Caco-2 (cell line): ENCODE results near the gene BCAS3. TPM values are rescaled to one million over a fixed set of nuclear protein-coding genes. Genes with fewer than 3 reads are reported as not detected.
"Not testable (repeated sequence)": the region's sequence is repeated elsewhere in the genome, so short reads cannot be mapped to it uniquely, and the experiment has no call there.

Experiments used
- BruUV-seq: library from RNA; stranded (reverse); fragments of 400-500 nt; replicated peaks from 2 replicates; lab custom pipeline; 2021; lab: Mats Ljungman, UMichigan
- CTCF ChIA-PET: fragments of 300-600 bp; sonication (Branson Sonifier 250); formaldehyde crosslinking; loops from one replicate; lab custom pipeline; 2022; ENCODE audit warnings: antibody characterized with exemption; lab: Charles Lee
- POLR2A ChIA-PET: fragments of 300-600 bp; sonication (Branson Sonifier 250); formaldehyde crosslinking; loops from one replicate; lab custom pipeline; 2022; ENCODE audit warnings: antibody characterized with exemption; lab: Charles Lee
- DNase-seq, 2 experiments: peaks; one replicate each; pipeline versions ENCODE4 v3.0.0 to v3.0.0-alpha.2; 2020 to 2022
- H3K27me3 ChIP-seq: replicated peaks from 2 replicates; pipeline ENCODE4 v1.6.0; 2011; ENCODE audit warnings: low read length; ENCODE audit not compliant: control insufficient read depth, insufficient read depth
- H3K36me3 ChIP-seq: 2 replicates; pipeline ENCODE4 v1.5.1; 2011; ENCODE audit warnings: low read length; ENCODE audit not compliant: control insufficient read depth, insufficient read depth
- H3K4me1 ChIP-seq: fragments of 250-450 bp; sonication (Bioruptor Pico); 2 replicates; pipeline ENCODE4 v1.5.1; 2020; ENCODE audit warnings: mild to moderate bottlenecking
- H3K4me3 ChIP-seq: 2 replicates; pipeline ENCODE4 v1.5.1; 2011; ENCODE audit warnings: low read depth, mild to moderate bottlenecking, control low read depth, low read length
- H3K9me3 ChIP-seq: fragments of 250-450 bp; sonication (Bioruptor Pico); 2 replicates; pipeline ENCODE4 v1.5.1; 2020; ENCODE audit warnings: mild to moderate bottlenecking, moderate library complexity
- H3K27ac Mint-ChIP-seq: one replicate; pipeline ENCODE4 v1.8.0; 2022; ENCODE audit warnings: mixed read lengths; ENCODE audit not compliant: unreplicated experiment
- H3K27me3 Mint-ChIP-seq: one replicate; pipeline ENCODE4 v1.8.0; 2022; ENCODE audit warnings: mixed read lengths; ENCODE audit not compliant: insufficient read depth, unreplicated experiment
- H3K36me3 Mint-ChIP-seq: one replicate; pipeline ENCODE4 v1.8.0; 2022; ENCODE audit warnings: mild to moderate bottlenecking, mixed read lengths; ENCODE audit not compliant: insufficient read depth, unreplicated experiment
- H3K4me1 Mint-ChIP-seq: one replicate; pipeline ENCODE4 v1.8.0; 2022; ENCODE audit warnings: low read depth, mixed read lengths; ENCODE audit not compliant: unreplicated experiment
- H3K4me3 Mint-ChIP-seq: one replicate; pipeline ENCODE4 v1.8.0; 2022; ENCODE audit warnings: mild to moderate bottlenecking, moderate library complexity, mixed read lengths; ENCODE audit not compliant: unreplicated experiment
- H3K9me3 Mint-ChIP-seq: one replicate; pipeline ENCODE4 v1.8.0; 2022; ENCODE audit warnings: mixed read lengths; ENCODE audit not compliant: unreplicated experiment
- intact Hi-C: fragments of 100-400 bp; cut with micrococcal nuclease; formaldehyde crosslinking; loops from one replicate; pipeline ENCODE4 v1.10.0; 2022; ENCODE audit not compliant: unreplicated experiment
- total RNA-seq: library from RNA; stranded (reverse); gene quantifications from 2 replicates; pipeline ENCODE4 v1.2.3, GENCODE V29; 2022
- TF ChIP-seq, protein P1 (sequence below), 2 experiments: fragments of 200-600 bp in 1 of 2; IDR thresholded peaks; 1 replicate in 1 of 2; 2 replicates in 1 of 2; pipeline versions ENCODE4 v1.5.1 to v1.8.0; 2011 to 2022; ENCODE audit warnings: antibody characterized with exemption in 1 of 2, control low read depth in 1 of 2, inconsistent platforms in 1 of 2, low read depth in 1 of 2, low read length in 1 of 2, mild to moderate bottlenecking in 1 of 2, moderate library complexity in 1 of 2; ENCODE audit not compliant: insufficient read depth in 1 of 2, severe bottlenecking in 1 of 2, unreplicated experiment in 1 of 2

The BCAS3 gene
- total RNA-seq, 1 experiment from 2014 or later, result 44.1 TPM

- H3K4me1 Mint-ChIP-seq, result no peaks in the 10 kb centered on the region
- peak; percentile 58 to 62 for DNase-seq
Observed at GRCh38 chr17:60971515-60972369, 294.1 kb downstream of the BCAS3 start.

GRCh38 chr17:60976861-60977260, 299.2 kb downstream of the BCAS3 start:
- intact Hi-C loops, result not testable (repeated sequence)

More at GRCh38 chr17:60971515-60972369, 294.1 kb downstream of the BCAS3 start:
- no peaks in the 10 kb centered on the region for H3K4me1 ChIP-seq
- ChIA-PET CTCF (interaction anchor here (0.6 to 2.1 kb wide), 17 partner anchors 27 to 1179 kb away, joined by 3 to 19 read pairs (median 4); partner anchors contain the start of gene TBX2), POLR2A (no interaction called here)
- BruUV-seq, result no TSS peak
- H3K27me3 ChIP-seq, result no peaks in the 10 kb centered on the region
- no peak overlapping the region for H3K4me3 ChIP-seq
- no peak overlapping the region for H3K4me3 Mint-ChIP-seq
- no peaks in the 10 kb centered on the region for H3K27me3 Mint-ChIP-seq
- peaks cover 22% of the 10 kb centered on the region for H3K9me3 Mint-ChIP-seq
- no peaks in the 10 kb centered on the region for H3K36me3 Mint-ChIP-seq
- TF ChIP-seq, protein P1, sequence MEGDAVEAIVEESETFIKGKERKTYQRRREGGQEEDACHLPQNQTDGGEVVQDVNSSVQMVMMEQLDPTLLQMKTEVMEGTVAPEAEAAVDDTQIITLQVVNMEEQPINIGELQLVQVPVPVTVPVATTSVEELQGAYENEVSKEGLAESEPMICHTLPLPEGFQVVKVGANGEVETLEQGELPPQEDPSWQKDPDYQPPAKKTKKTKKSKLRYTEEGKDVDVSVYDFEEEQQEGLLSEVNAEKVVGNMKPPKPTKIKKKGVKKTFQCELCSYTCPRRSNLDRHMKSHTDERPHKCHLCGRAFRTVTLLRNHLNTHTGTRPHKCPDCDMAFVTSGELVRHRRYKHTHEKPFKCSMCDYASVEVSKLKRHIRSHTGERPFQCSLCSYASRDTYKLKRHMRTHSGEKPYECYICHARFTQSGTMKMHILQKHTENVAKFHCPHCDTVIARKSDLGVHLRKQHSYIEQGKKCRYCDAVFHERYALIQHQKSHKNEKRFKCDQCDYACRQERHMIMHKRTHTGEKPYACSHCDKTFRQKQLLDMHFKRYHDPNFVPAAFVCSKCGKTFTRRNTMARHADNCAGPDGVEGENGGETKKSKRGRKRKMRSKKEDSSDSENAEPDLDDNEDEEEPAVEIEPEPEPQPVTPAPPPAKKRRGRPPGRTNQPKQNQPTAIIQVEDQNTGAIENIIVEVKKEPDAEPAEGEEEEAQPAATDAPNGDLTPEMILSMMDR (IDR thresholded peaks at IDR 0.05; ENCODE audit: insufficient read depth in 1 of 2, low read depth in 1 of 2, low read length in 1 of 2, severe bottlenecking in 1 of 2, unreplicated experiment in 1 of 2), result peak; percentile 66 to 77
- no peaks in the 10 kb centered on the region for H3K36me3 ChIP-seq
- H3K27ac Mint-ChIP-seq, result no peak overlapping the region
- intact Hi-C loops, result loop anchor here (1.0 to 5.0 kb wide), 2 partner anchors 249 to 438 kb away; no protein-coding TSS in a partner anchor
- H3K9me3 ChIP-seq, result peaks cover 3% of the 10 kb centered on the region; the same call in 1 of the 2 replicates

GRCh38 chr17:60989379-60989778, 311.7 kb downstream of the BCAS3 start:
- CTCF ChIA-PET, result no interaction called here
- H3K4me3 ChIP-seq, result no peak overlapping the region
- no peak overlapping the region for H3K27ac Mint-ChIP-seq
- H3K27me3 ChIP-seq, result no peaks in the 10 kb centered on the region
- H3K4me3 Mint-ChIP-seq, result no peak overlapping the region
- POLR2A ChIA-PET, result no interaction called here
- no peak for DNase-seq
- H3K9me3 Mint-ChIP-seq, result peaks cover 13% of the 10 kb centered on the region
- intact Hi-C loops, result no loop called here
- no peaks in the 10 kb centered on the region for H3K9me3 ChIP-seq
- H3K27me3 Mint-ChIP-seq, result no peaks in the 10 kb centered on the region
- BruUV-seq, result no TSS peak
- no peaks in the 10 kb centered on the region for H3K36me3 Mint-ChIP-seq
- TF ChIP-seq, protein P1 (IDR thresholded peaks at IDR 0.05; ENCODE audit: insufficient read depth in 1 of 2, low read depth in 1 of 2, low read length in 1 of 2, severe bottlenecking in 1 of 2, unreplicated experiment in 1 of 2), result no peak
- H3K36me3 ChIP-seq, result no peaks in the 10 kb centered on the region
- peaks cover 4% of the 10 kb centered on the region; the same call in 1 of the 2 replicates for H3K4me1 ChIP-seq
- peaks cover 8% of the 10 kb centered on the region for H3K4me1 Mint-ChIP-seq

More at GRCh38 chr17:60976861-60977260, 299.2 kb downstream of the BCAS3 start:
- POLR2A ChIA-PET, H3K4me3 Mint-ChIP-seq, H3K4me3 ChIP-seq, H3K36me3 Mint-ChIP-seq, CTCF ChIA-PET, H3K36me3 ChIP-seq, H3K4me1 ChIP-seq, H3K27me3 Mint-ChIP-seq, H3K27me3 ChIP-seq, H3K9me3 Mint-ChIP-seq, DNase-seq, H3K9me3 ChIP-seq, BruUV-seq, H3K27ac Mint-ChIP-seq, H3K4me1 Mint-ChIP-seq: not testable (repeated sequence)
